OCI-M1 (cell line): ENCODE results near the gene CMTM7.

Experiments
- DNase-seq: peaks from one replicate; lab custom pipeline; 2025; lab: John Stamatoyannopoulos, UW

The CMTM7 gene

DNA sequence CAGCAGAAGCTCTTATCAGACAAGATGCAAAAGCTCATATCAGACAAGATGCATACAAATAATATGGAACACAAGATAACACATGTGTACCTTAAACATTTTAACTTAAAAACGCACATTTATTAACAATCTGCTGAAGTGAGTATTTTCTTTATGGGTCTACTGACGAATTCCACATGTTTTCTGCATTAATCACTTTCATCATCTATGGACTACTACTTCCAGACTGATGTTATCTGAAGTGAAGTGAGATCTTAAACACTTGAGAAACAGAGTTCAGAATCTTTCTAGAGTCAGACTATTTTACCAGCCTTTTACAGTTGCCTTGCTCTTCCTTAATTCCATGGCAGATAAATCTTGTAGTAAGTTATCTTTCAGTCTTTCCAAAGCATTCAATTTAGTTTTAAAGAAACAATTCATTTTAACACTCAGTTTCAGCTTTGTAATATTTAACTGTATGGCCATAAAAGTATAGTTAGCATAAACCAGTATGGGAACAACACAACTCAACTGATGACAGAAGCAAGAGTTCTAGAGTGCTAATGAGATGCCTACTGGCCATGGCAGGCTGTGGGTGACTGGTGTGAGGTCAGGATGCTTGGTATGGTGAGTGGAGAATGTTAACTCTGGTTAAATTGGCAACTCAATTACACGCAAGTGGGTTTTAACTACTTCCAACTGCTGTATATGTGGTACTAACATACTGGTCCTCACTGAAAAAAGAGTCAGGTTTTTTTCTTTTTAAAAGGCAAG is 101.2 kb downstream of the CMTM7 start:
- DNase-seq, result no peak

DNA sequence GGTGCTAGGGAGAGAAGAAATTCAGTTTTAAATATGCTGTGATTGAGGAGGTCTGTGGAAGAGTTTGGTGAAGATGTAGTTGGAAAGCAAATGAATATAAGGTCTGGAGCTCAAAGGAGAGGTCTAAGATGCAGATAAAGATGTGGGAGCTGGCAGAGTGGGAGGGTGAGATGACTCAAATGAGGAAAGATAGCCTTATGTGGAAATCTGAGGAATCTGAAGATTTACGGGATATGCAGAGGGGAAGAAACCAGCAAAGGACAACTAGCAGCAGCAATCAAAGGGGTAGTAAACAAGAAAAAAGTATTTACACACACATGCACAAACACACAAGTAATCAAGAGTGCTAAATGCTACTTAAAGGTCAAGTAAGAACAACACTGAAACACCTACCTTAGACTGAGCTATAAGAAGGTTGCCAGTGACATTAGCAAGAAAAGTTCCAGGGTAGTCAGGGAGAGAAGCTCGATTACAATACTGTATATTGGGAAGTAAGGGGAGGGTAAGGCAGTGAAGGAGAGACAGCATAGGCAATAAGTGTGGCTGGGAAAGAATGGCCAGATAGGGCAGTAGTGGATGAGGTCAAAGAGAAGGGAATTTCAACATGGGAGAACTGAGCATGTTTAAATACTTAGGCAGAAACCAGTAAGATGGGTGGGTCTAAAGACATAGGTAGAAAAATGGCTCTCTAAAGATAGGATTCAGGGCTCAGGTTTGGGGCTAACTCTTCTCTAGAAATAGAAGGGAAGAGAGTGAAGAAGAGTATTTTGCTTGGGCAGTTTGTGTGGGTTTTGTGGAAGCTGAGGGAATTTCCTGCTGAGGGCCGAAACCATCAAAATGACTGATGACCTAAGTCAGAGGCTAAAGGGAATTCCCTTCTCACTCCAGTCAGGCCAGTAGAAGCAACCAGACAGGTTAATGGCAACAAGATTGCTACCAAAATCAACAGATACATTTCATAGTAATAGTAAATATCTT is 102.1 kb downstream of the CMTM7 start:
- peak; percentile 9 for DNase-seq

DNA sequence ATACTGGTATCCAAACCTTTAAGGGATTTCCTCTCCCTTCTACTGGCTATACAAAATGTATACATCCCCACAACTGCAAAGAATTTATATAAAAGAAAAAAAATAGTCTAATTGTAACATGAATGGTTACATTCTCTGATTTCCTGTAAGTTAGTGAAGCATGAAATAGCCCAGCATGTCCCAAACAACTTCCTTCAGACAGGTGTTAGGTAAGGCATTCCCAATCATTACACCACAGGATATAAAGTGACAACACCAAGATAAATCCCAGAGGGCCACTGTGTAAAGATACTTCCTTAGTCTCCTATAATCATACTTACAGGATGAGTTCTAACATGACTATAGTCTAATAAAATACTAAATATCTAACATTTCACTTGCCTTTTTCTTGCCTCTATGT is 103.4 kb downstream of the CMTM7 start:
- DNase-seq, result no peak

DNA sequence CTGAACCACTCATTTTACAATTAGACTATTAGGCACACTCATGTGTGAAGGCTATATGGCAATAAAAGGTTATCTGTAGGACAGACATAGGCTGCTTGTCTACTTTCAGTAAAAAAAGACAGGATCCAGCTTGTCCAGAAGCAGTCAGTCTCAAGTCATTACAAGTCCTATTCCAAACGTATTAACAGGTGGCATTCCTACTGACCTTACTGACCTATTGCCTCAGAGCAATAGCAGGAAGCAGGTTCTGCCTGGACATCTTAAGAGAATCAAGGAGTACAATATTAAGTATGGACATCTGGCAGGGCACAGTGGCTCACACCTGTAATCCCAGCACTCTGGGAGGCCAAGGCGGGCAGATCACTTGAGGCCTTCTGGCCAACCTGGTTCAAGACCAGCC is 104.0 kb downstream of the CMTM7 start:
- DNase-seq, result no peak

DNA sequence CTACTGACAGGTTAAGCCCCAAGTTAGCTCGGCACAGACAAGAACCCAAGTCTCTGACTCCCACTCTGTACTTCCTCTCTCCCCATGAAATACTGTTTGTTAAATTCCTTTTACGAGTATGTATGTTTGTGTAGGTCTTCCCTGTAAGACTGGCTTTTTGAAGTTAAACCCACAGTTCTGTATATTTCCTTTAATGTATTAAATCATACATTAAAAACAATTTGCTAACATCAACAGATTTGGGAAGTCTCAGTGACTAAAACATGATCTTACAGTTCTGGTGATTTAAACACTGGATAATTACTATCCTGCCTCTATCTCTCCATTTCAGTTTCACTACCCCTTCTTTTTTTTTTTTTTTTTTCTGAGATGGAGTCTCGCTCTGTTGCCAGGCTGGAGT is 106.6 kb downstream of the CMTM7 start:
- DNase-seq, result no peak

DNA sequence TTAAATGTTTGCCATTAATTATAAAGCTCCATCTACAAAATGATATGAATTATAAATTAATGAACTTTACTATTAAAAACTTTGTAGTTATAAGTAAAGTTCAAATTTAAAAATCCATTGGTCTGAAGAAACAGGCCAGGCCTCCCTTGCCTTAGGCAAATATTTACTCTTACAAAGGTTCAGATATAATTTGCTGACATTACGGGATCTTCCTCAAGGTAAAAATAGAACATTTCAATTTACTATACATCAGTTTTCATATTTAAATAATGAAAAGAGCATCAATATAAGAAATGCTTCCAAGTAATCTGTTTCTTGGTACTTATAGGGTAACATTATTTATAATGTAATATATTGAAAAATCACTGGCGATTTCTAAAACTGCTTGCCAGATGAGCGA is 107.3 kb downstream of the CMTM7 start:
- DNase-seq, result no peak

DNA sequence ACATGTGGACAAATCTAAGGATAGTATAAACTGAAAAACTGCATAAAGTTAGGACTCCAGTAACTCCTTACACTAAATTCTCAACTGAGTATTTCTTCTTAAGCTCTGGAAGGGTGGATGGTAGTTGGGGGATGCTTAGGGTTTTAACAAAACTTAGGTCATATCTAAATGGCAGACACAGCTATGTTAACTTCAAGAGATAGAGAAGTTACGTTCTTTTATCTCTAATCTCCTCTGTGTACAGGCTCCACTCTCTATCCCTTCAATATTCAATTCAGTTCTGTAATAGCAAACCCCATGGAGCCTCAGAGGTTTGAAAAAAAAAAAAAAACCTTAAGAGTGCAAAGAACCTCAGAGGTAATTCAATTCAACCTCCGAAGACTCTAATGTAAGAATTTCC is 107.9 kb downstream of the CMTM7 start:
- DNase-seq, result peak; percentile 27

DNA sequence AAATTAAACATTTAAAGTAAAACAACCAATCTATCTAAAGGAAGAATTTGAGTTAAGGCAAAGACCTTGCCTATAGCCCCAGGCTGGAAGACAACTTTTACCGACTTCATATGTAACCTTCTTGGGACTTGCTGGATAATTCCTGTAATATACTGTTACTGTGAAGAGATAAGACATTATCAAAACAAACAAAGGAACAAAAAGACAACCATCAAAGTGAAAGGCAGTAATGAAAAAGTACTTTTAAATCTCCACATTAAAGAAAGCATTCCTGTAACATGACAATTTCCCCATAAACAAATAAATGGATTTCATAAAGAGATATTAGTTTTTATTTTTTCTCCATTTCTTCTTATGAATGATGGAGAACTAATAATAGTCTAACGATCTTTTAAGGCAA is 108.6 kb downstream of the CMTM7 start:
- DNase-seq, result peak; percentile 24

DNA sequence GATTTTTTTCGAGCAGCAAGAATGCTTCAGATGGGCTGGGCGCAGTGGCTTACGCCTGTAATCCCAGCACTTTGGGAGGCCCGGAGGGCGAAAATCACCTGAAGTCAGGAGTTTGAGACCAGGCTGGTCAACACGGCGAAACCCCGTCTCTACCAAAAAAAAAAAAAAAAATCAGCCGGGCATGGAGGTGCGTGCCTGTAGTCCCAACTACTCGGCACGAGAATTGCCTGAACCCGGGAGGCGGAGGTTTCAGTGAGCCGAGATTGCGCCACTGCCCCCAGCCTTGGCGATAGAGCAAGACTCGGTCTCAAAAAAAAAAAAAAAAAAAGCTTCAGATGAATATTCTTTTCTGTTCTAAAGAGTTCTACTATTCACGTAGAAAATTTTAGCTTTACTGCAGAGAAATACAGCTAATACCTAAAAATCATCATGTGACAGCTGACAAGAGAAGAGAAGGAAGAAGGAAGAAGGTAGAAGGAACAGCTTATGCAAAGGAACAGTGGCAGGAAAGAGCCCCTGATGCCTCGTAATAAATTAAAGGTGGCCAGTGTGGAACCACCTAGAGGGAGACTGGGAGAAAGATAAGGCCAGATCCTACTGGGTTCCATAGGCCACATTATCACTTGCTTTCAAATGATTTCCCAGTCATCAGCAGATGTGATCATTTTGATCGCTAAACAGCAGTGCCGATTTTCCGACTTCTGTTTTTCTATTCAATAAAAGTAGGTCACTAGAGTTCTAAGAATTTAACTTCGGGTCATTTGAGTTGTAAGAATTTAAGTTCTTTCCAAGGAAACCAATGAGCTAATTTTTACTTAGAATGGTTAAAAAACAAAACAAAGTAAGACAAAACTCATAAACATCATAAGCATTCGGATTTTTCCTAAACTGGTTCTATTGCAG is 109.5 kb downstream of the CMTM7 start:
- peak; percentile 65 for DNase-seq

DNA sequence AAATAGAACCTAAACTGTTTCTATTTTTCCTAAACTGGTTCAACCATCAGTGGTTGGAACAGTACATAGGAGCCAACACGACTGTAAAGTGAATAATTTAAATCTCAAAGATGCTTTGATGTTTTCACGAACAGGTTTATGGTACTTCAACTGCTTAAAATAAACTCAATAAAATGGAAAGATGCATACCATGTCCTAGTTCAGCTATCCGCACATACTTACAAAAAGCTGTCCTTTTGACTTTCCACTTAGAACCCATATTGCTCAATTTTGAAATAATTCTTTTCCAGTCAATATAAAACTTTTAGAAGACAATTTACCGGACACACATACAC is 110.1 kb downstream of the CMTM7 start:
- DNase-seq, result no peak

DNA sequence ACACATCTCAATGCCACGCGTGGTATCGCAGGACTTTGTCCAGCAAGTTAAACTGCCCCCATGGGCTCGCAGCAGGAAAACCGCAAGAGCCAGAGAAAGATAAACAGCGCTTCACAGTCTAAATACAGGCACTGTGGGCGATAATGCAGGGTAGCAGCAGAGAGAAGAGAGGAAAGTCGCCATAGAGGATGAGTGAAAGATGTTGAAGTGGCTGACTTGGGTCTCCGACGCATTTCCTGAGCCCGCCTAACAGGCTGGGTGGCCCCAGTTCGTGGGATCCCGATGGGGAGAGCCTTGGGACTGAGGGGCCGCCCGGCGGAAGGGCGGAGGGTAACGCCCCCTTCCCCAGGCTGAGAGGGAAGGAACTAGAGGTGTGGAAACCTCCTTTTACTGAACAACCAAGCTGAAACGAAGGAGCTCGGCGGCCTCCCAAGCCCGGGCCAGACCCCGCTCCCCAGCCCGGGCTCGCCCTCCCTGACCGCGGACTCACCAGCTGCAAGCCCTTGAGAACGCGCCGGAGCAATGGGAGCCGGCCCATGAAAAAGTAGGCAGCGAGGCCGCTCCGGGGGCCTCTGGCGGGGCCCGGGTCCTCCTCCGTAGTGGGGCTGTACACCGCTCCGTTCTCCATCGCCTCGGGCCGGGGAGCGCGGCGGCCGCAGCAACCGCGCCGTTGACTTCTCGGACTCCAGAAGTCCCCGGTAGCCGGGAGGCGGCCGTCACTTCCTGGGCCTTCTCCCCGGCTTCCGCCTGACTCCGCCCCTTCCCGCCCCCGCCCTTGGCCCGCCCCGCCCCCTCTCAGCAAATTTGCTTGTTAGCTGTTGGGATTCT is 110.7 kb downstream of the CMTM7 start, which contains the start of gene CMTM6:
TSS of gene CMTM6 (minus strand) at position 735 of the 828 bp plus-strand sequence. CDS start at position 628, 107 bp downstream.
- peak; percentile 90 for DNase-seq

DNA sequence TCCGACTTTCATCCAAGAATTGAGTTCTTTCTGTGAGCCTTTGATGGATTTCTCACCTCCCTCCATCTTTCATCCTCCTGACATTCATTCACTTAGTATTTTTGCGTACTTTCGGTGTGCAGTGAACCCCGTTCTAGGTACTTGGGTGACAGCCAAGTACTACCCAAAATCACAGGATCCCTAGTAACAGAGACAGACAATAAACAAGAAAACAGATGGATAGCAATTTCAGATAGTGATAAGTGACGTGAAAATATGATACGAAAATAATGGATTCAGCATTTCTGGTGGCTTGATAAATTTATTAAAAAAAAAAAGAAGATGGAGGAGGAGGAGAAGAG is 111.3 kb downstream of the CMTM7 start:
- no peak for DNase-seq
